Measurements from ENCODE around the gene CBX7. TPM values are rescaled to one million over a fixed set of nuclear protein-coding genes. Genes with fewer than 3 reads are reported as not detected.

CBX7 gene
- total and polyA plus RNA-seq, 4 donors: 2.2 to 21.8 (median 14.9) TPM

GRCh38 chr22:39092111-39092862, 60.2 kb downstream of the CBX7 start:
- H3K9me3 ChIP-seq (ENCODE audit: control insufficient read depth in 4 of 4, low read length in 3 of 4): no peaks in the 10 kb centered on the region
- no peak overlapping the region for H3K4me3 ChIP-seq (ENCODE audit: low read depth in 1 of 3, low read length in 3 of 3)
- peaks cover 0 to 2% (median 0%) of the 10 kb centered on the region in 4 donors for H3K27me3 ChIP-seq (ENCODE audit: control insufficient read depth in 4 of 4, insufficient read depth in 4 of 4, low read length in 3 of 4)
- H3K36me3 ChIP-seq (ENCODE audit: control insufficient read depth in 4 of 4, insufficient read depth in 3 of 4, low read depth in 1 of 4, low read length in 3 of 4): no peaks in the 10 kb centered on the region
- peak overlapping the region in 1 of 2 donors; percentile 29 for H3K27ac ChIP-seq (ENCODE audit: low read depth in 1 of 2, low read length in 2 of 2)
- WGBS: 58% methylated on average over 8 of the region's 8 CpGs
- H3K9ac ChIP-seq (ENCODE audit: low read depth in 1 of 2, low read length in 2 of 2): no peak overlapping the region
- H3K4me1 ChIP-seq (ENCODE audit: control insufficient read depth in 4 of 4, insufficient read depth in 4 of 4, low read length in 3 of 4): peaks cover 0 to 2% (median 0%) of the 10 kb centered on the region in 4 donors
- TF ChIP-seq NR2F2 (IDR thresholded peaks at IDR 0.05): no peak
- DNase-seq (ENCODE audit: low spot score): no peak

GRCh38 chr22:39091126-39092081, 61.1 kb downstream of the CBX7 start:
- Histone ChIP-seq H3K4me3 (ENCODE audit: low read depth in 1 of 3, low read length in 3 of 3) (no peak overlapping the region), H3K9me3 (ENCODE audit: control insufficient read depth in 4 of 4, low read length in 3 of 4) (no peaks in the 10 kb centered on the region), H3K27me3 (ENCODE audit: control insufficient read depth in 4 of 4, insufficient read depth in 4 of 4, low read length in 3 of 4) (peaks cover 0 to 2% (median 0%) of the 10 kb centered on the region in 4 donors), H3K9ac (ENCODE audit: low read depth in 1 of 2, low read length in 2 of 2) (no peak overlapping the region), H3K4me1 (ENCODE audit: control insufficient read depth in 4 of 4, insufficient read depth in 4 of 4, low read length in 3 of 4) (no peaks in the 10 kb centered on the region), H3K36me3 (ENCODE audit: control insufficient read depth in 4 of 4, insufficient read depth in 3 of 4, low read depth in 1 of 4, low read length in 3 of 4) (no peaks in the 10 kb centered on the region), H3K27ac (ENCODE audit: low read depth in 1 of 2, low read length in 2 of 2) (peak overlapping the region in 1 of 2 donors; percentile 29)
- 79% methylated on average over 23 of the region's 23 CpGs for WGBS
- DNase-seq (ENCODE audit: low spot score): no peak
- TF ChIP-seq MAX (IDR thresholded peaks at IDR 0.05) (no peak), HNF4G (IDR thresholded peaks at IDR 0.05) (no peak), RAD21 (IDR thresholded peaks at IDR 0.05) (no peak), HNF4A (conservative IDR thresholded peaks at IDR 0.05) (no peak), FOXA2 (IDR thresholded peaks at IDR 0.05) (no peak), NR2F2 (IDR thresholded peaks at IDR 0.05) (no peak), TAF1 (conservative IDR thresholded peaks at IDR 0.05) (no peak), JUND (IDR thresholded peaks at IDR 0.05) (no peak), ZBTB33 (IDR thresholded peaks at IDR 0.05) (no peak), EGR1 (IDR thresholded peaks at IDR 0.05; ENCODE audit: low read depth in 2 of 2) (no peak), RXRA (IDR thresholded peaks at IDR 0.05) (no peak)

- Histone ChIP-seq H3K4me1 (ENCODE audit: control insufficient read depth in 4 of 4, insufficient read depth in 4 of 4, low read length in 3 of 4) (no peaks in the 10 kb centered on the region), H3K9me3 (ENCODE audit: control insufficient read depth in 4 of 4, low read length in 3 of 4) (no peaks in the 10 kb centered on the region), H3K36me3 (ENCODE audit: control insufficient read depth in 4 of 4, insufficient read depth in 3 of 4, low read depth in 1 of 4, low read length in 3 of 4) (no peaks in the 10 kb centered on the region), H3K4me3 (ENCODE audit: low read depth in 1 of 3, low read length in 3 of 3) (no peak overlapping the region), H3K27me3 (ENCODE audit: control insufficient read depth in 4 of 4, insufficient read depth in 4 of 4, low read length in 3 of 4) (peaks cover 0 to 2% (median 0%) of the 10 kb centered on the region in 4 donors), H3K9ac (ENCODE audit: low read depth in 1 of 2, low read length in 2 of 2) (no peak overlapping the region), H3K27ac (ENCODE audit: low read depth in 1 of 2, low read length in 2 of 2) (peak overlapping the region in 1 of 2 donors; percentile 25)
- DNase-seq (ENCODE audit: low spot score): no peak
- WGBS: 67% methylated on average over 15 of the region's 15 CpGs
- TF ChIP-seq JUND (IDR thresholded peaks at IDR 0.05) (no peak), FOXA2 (IDR thresholded peaks at IDR 0.05) (no peak)
Observed at GRCh38 chr22:39090426-39091064, 61.9 kb downstream of the CBX7 start.
